NCI-H146 treated with DMSO at 0.1 percent for 48 hours (cell line): ENCODE results near the gene COX5A.
"Not testable (repeated sequence)": the region's sequence is repeated elsewhere in the genome, so short reads cannot be mapped to it uniquely, and the experiment has no call there.

Experiments
- DNase-seq: peaks from one replicate; lab custom pipeline; 2025; ENCODE audit not compliant: unreplicated experiment; lab: John Stamatoyannopoulos, UW

COX5A gene

DNA sequence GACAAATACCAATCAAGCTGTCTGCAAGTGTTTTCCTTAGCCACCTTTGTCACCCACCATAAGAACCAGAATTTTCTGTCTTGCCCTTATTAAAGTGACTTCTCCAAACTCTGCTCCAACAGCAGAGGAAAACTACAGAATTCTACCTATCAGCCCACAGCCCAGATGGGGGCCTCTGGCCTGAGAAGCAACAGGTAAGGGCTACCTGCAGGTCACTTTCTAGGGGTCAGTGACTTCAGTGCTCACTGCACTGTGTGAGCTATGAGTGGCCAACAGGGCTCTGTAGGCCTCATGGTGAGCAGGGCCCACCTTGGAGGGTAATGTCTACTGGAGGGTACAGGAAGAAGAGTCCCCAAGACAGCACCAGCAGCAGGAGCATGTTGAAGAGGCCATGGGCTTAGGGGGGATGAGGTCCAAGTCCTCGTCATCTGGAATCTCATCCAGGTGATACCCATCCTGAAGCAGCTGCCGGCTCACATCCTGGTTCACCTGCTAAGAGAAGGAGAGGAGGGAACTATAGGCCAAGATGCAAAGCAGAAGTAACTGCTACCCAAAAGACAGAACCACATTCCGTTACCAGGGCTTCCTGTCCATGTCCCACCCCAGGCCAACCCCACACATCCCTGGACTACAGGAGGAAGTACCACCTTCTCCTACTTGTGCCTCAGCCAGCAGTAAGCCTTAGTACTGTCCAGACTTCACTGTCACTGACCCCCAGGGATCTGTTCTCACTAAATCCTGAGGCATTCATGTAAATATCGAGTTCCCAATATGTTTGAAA, 35.4 kb downstream of the COX5A start:
- DNase-seq, result no peak

DNA sequence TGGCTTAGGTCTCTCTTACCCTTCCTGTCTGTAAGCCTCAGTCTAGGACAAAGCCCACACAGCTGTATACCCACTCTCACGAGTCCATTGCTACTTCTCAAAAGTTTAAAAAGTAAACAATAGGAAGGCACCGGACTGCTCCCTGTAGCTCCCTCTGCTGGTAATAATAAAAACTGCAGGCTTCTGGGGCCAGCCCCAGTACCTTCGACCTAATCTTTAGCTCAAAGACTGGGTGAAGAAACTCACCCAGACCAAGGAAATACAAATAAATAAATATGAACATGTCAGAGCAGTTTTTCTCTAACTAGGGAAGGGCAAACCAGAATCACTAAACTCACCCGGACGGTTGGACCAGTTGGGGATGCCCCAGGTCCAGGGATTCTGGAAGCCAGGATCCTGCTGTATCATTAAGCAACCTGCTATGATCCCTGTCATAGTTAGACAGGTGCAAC, 36.2 kb downstream of the COX5A start:
- DNase-seq, result no peak

DNA sequence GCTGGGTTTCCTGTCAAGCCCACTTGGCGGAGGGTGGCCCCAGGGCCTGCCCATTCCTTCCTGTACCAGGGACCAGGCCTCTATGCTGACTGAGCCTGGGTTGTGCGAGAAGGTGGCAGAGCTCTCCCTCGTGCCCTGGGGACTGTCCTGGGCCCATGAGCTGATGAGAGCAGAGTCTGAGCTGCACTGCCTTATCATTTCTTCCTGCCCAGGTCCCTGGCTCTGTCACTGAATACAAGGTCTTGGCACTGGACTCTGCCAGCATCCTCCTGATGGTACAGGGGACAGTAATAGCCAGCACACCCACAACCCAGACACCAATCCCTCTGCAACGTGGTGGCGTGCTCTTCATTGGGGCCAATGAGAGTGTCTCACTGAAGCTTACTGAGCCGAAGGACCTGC, 40.6 kb downstream of the COX5A start:
- no peak for DNase-seq

DNA sequence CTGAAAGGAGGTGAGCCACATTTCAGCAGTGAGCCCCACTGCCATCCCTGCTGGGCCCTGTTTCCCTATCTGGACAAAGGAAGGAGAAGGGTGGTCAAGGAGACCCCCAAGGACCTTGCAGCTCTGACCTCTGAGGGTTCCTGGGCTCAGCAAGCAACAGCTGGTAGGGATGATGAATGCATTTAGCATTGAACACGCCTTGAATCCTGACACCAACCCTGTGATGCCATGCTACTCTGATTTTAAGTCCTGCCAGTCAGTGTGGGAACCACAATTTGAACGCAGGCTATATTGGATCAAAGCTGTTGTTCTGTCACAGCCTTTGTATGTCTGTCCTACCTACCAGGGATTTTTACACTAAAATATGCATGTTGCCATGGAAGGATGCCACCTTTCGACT, 41.6 kb downstream of the COX5A start:
- no peak for DNase-seq

DNA sequence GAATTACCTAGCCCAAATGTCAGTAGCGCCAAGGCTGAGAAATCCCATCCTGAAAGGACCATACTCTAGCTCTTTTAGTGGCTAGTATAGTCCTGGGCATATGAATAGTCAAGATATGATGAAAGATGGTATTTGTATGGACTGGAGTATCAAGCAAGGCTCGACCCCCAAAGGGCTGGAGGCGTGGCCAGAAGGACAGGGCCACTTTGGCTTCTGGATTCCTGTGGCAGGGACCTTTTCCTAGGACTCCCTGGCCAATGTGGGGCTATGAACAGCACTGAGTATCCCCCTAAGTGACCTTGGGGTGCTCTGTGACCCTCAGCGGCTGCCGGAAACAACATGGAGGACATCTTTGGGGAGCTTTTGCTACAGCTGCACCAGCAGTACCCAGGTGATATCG, 42.0 kb downstream of the COX5A start:
- DNase-seq, result no peak

DNA sequence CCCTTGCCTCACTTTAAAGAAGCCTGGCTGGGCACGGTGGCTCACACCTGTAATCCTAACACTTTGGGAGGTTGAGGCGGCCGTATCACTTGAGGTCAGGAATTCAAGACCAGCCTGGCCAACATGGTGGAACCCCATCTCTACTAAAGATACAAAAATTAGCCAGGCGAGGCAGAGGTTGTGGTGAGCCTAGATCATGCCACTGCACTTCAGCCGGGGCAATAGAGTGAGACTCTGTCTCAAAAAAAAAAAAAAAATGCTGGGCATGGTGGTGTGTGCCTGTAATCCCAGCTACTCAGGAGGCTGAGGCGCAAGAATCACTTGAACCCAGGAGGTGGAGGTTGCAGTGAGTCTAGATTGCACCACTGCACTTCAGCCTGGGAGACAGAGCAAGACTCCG, 43.5 kb downstream of the COX5A start:
- DNase-seq, result not testable (repeated sequence)

DNA sequence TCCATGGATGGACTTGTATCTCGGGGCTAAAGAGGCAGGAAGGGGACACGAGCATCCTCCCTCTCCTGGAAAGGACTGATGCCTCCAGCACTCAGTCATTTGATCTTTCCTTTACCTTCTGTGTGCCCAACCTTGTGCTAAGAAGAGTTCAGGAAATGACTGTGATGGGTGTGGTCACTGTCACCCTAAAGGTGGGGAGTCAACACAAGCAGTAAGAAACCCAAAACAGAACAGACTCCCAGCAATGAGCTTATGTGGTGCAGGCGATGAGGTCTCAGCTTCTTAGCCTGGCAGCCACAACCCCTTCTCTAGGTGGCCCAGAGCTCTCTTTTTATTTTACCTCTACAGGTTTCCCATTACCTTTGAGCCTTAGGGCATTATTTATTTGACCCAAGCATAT, 44.2 kb downstream of the COX5A start:
- DNase-seq, result no peak

DNA sequence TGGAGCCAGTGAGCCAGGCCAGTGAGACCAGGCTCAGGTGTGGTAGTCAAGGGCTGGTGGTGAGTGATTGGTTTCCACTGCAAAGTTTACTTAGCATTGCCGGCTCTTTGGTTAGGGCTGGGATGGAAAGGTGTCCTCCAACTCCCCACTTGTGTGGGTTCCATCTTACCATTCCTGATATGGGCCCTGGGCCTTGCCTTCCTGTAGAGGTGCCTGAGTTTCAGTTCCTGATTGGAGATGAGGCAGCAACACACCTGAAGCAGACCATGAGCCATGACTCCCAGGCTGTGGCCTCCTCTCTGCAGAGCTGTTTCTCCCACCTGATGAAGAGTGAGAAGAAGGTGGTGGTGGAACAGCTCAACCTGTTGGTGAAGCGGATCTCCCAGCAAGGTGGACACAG, 44.9 kb downstream of the COX5A start:
- DNase-seq, result no peak

DNA sequence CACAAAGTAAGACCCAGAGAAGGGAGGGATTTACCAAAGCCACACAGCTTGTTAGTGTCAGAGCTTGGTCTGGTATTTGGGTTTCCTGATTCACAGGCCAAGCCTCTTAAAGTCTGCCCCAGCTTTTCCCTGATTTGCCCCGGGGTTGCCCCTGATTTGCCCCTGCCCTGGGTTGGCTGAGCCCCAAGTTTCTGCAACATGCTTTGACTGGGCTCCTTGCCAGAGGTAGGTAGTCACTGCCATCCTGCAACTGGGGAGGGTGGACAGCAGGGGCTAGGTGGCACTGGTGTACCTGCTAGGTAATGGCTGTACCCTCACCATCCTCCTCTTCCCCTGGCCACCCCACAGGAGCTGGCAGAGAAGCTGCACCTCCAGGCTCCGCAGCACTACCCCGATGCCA, 45.6 kb downstream of the COX5A start:
- no peak for DNase-seq

DNA sequence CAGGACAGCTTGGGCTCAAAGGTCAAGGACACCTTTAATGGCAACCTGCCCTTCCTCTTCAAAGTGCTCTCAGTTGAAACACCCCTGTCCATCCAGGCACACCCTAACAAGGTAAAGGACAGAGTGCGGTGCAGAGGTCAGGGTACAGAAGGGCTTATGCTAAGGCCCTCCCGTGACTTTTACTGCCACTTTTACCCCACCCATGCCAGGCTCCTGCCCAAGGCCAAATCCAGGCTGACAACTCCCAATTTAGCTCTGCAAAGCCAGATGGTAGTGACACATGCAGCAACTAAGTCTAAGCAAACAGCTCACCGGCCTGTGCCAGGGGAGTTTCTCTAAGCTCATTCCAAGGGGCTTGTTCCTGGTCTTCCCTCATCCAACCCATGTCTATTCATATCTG, 46.4 kb downstream of the COX5A start:
- DNase-seq, result no peak

DNA sequence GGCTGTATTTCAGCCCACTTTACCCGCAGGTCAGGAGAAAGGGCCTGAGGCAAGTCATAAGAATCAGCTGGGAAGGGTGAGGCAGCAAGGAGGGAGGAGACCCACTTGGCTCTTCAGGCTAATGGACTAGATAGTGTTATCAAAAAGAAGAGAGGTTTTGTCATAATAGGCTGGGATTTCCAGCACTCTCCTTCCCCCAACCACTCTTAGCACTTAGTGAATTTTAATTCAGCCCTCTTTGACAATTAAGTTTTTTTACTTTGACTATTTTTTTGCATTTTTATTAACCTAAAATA, 47.3 kb downstream of the COX5A start:
- DNase-seq, result no peak

DNA sequence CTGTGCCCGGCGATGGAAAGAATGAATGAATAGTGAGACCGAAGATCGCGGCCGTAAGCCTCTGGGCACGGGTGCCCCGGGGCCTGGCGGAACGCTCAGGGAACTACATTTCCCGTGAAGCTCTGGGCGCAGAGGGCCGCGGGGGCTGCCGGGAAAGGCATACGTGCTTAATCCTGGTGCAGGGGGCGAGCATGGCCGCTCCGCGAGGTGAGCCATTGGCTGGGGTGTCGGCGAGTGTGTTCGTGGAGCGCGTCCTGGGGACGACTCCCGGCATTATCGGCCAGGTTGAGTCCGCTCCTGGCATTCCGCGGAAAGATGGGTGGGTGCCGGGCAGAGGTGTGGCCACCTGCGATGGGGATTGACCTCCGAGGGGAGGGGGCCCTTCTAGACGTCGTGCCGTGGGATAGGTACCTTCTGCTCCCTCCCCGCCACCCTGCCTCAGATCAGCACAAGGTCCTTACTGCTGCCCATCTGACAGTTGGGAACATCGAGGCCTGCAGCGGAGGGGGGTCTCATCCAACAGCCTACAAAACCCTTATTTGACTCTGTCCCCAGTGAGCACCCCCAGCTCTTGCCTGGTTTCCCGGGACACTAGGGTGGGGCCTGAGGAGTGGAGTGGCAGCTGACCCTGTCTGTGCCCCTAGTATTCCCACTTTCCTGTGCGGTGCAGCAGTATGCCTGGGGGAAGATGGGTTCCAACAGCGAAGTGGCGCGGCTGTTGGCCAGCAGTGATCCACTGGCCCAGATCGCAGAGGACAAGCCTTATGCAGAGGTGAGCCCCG, 47.8 kb downstream of the COX5A start, which contains the start of gene MPI:
Gene MPI (plus strand): TSS at position 160 of the 782 bp plus-strand sequence. CDS start 32 bp downstream, at position 192.
- DNase-seq, result peak; percentile 21

DNA sequence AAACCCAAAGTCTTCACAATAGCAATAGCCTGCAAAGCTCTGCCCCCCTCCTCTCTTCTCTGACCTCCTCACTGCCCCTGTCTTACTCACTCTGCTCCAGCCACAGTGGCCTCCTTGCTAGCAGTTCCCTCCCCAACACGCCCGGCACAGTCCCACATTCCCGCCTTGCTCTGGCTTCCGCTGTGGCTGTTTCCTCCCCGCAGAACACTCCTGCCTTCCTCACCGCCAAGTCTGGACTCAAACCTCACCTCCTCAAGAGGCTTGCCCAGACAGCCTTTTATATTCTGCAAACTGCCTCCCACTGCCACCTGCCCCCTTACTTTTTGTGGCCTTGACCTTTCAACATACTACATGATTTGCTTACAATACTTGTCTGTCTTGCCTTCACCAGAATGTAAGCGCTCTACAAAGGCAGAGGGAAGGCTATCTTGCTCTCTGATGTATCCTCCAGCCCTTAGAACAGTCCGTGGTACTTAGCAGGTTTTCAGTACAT, 48.4 kb downstream of the COX5A start:
- DNase-seq, result no peak

DNA sequence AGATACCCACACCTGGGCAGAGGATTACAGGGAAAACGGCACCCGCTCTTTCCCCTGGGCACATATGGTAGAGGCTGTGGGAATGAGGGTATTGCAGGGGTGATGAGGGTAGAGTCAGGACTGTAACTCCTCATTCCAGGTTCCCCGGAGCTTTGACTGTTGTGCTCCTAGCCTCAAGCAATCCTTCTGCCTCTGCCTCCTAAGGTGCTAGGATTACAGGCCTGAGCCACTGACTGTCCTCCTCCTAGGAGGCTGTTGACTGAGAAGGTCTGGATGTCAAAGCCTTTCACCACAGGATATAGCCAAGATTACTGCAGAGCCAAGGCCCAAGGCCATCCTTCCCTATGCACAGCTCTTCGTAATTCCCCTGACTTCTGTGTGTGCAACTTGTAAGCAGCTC, 49.2 kb downstream of the COX5A start:
- DNase-seq, result no peak

DNA sequence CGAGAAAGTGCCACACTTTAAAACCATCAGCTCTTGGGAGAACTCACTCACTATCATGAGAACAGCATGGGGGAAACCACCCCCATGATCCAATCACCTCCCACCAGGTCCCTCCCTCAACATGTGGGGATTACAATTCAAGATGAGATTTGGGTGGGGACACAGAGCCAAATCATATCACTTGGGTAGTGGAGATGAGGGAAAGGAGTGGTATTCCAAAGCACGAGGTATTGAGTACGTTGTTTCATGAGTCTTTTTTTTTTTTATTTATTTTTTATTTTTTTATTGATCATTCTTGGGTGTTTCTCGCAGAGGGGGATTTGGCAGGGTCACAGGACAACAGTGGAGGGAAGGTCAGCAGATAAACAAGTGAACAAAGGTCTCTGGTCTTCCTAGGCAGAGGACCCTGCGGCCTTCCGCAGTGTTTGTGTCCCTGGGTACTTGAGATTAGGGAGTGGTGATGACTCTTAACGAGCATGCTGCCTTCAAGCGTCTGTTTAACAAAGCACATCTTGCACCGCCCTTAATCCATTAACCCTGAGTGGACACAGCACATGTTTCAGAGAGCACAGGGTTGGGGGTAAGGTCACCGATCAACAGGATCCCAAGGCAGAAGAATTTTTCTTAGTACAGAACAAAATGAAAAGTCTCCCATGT, 50.2 kb downstream of the COX5A start:
- not testable (repeated sequence) for DNase-seq

DNA sequence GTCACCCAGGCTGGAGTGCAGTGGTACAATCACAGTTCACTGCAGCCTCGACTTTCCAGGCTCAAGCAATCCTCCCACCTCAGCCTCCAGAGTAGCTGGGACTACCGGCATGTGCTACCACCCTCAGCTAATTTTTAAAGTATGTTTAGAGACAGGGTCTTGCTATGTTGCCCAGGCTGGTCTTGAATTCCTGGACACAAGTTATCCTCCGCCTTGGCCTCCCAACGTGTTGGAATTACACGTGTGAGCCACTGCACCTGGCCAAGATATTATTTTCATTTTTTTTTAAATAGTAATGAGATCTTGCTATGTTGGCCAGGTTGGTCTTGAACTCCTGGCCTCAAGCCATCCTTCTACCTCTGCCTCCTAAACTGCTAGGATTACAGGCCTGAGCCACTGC, 52.4 kb downstream of the COX5A start:
- DNase-seq, result no peak

DNA sequence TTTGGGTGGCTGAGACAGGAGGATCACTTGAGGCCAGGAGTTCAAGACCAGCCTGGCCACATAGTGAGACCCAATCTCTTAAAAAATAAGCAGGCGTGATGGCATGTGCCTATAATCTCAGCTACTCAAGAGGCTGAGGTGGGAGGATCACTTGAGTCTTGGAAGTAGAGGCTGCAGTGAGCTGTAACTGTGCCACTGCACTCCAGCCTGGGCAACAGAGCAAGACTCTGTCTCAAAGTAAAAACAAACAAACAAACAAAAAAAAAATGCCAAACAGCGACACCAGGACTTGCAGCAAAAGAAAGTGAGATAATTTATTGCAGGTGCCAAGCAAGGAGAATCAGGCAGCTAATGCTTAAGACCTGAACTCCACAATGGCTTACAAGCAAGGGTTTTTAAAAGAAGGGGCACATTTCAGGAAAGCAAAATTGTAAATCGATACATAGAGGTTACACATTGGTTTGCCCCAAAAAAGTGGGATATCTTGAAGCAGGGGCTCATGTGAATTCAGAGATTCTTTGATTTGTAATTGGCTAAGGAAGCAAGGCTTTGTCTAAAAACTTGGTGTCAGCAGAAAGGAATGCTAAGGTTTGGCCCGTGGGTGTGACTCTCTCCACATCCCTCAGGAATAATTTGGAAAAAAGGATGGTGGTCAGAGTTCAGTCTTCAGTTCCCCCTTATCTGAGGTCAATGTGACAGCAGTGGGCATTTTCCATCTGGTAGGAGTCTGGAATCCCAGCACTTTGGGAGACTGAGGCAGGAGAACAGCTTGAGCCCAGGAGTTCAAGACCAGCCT, 53.2 kb downstream of the COX5A start:
- no peak for DNase-seq

DNA sequence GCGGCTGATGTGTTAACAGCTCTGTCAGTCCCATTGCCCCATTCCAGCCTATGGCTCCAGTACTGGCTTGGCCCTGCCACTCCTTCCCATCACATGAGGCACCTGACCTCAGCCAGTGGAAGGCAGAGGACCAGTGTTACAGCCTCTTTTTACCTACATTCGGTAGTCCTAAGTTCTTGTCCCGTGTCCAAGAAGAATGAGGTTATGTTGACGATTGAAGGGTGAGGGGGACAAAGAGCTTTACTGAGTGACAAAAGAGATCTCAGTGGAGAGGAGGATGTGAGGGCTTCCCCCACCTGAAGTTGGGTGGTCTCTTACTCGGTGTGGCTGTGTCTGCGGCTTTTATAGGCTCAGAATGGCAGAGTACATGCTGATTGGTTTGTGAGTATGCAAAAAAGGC, 55.3 kb downstream of the COX5A start:
- no peak for DNase-seq

DNA sequence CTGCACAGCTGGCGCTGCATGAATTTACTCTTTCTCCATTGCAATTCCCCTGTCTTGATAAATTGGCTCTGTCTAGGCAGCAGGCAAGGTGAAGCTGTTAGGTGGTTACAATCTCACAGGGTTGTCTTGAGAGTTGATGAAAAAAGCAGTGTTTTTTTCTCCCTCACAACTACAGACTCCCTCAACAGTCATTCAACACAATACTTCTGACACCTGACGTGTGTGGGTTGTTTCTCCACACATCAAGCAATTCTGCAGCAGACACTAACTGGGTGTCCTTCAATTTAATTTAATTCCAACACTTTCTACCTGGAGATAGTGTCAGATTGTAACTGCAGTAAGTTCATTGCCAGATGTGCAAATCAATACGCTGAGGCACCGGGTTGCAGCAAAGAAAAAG, 59.6 kb downstream of the COX5A start:
- DNase-seq, result no peak

DNA sequence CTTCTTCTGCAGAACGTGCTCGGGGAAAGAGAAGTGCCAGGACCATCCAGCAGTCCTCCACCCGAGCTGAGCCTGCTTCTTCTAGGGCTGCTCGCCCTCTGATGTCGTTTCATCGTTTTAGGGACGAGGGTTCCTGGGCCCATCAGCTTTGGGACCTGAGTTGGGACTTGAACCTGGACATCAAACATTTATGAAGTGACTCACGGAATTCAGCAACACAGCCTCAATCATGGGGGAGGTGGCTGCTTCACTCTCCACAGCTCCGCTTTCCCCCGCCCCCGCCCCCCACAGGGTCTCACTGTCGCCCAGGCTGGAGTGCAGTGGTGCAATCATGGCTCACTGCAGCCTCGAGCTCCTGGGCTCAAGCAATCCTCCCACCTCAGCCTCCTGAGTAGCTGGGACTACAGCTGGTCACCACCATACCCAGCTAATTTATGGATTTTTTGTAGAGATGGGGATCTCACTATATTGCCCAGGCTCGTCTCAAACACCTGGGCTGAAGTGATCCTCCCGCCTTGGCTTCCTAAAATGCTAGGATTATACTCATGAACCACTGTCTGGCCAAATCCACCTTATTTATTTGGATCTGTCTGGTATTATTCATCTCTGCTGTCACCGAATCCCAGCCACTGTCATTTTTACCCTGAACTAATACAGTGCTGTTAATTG, 64.0 kb downstream of the COX5A start:
- no peak for DNase-seq
